ENCODE results near the gene PRSS57.

Gene PRSS57

GRCh38 chr19:642767-643727, 52.2 kb downstream of the PRSS57 start:
- peaks cover 33% of the 10 kb centered on the region for H3K36me3 ChIP-seq (ENCODE audit: insufficient read depth, low read length)
- H3K4me2 ChIP-seq (ENCODE audit: low read length) = no peak overlapping the region
- H3K4me1 ChIP-seq (ENCODE audit: control insufficient read depth, insufficient read depth, low read length) = peaks cover 6% of the 10 kb centered on the region
- H3K9me3 ChIP-seq (replicated peaks; ENCODE audit: low read length) = no peaks in the 10 kb centered on the region
- no peaks in the 10 kb centered on the region for H3K27me3 ChIP-seq (ENCODE audit: control insufficient read depth, insufficient read depth, low read length)
- H3K9ac ChIP-seq (ENCODE audit: low read depth, low read length) = no peak overlapping the region
- H3K4me3 ChIP-seq (ENCODE audit: low read length) = no peak overlapping the region

- no peaks in the 10 kb centered on the region for H3K27me3 ChIP-seq (ENCODE audit: control insufficient read depth, insufficient read depth, low read length)
- no peak overlapping the region for H3K9ac ChIP-seq (ENCODE audit: low read depth, low read length)
- H3K36me3 ChIP-seq (ENCODE audit: insufficient read depth, low read length) = peaks cover 22% of the 10 kb centered on the region
- H3K9me3 ChIP-seq (replicated peaks; ENCODE audit: low read length) = no peaks in the 10 kb centered on the region
- no peak overlapping the region for H3K4me3 ChIP-seq (ENCODE audit: low read length)
- H3K4me2 ChIP-seq (ENCODE audit: low read length) = no peak overlapping the region
- peaks cover 6% of the 10 kb centered on the region for H3K4me1 ChIP-seq (ENCODE audit: control insufficient read depth, insufficient read depth, low read length)
Measured at GRCh38 chr19:641702-642101, 53.5 kb downstream of the PRSS57 start.

GRCh38 chr19:640606-641189, 54.6 kb downstream of the PRSS57 start:
- Histone ChIP-seq H3K9me3 (replicated peaks; ENCODE audit: low read length) (no peaks in the 10 kb centered on the region), H3K9ac (ENCODE audit: low read depth, low read length) (no peak overlapping the region), H3K4me2 (ENCODE audit: low read length) (no peak overlapping the region), H3K36me3 (ENCODE audit: insufficient read depth, low read length) (peaks cover 12% of the 10 kb centered on the region), H3K27me3 (ENCODE audit: control insufficient read depth, insufficient read depth, low read length) (no peaks in the 10 kb centered on the region), H3K4me1 (ENCODE audit: control insufficient read depth, insufficient read depth, low read length) (peaks cover 6% of the 10 kb centered on the region), H3K4me3 (ENCODE audit: low read length) (no peak overlapping the region)

GRCh38 chr19:640161-640558, 55.1 kb downstream of the PRSS57 start:
- peak overlapping the region; percentile 68 for H3K4me3 ChIP-seq (ENCODE audit: low read length)

GRCh38 chr19:639253-640160, 55.7 kb downstream of the PRSS57 start, which contains the start of gene FGF22:
FGF22 (plus strand) TSS chr19:639879; CDS start chr19:639926, 47 bp downstream.
- H3K4me2 ChIP-seq (ENCODE audit: low read length) = peak within 1 kb of the TSS; percentile 89
- H3K4me1 ChIP-seq (ENCODE audit: control insufficient read depth, insufficient read depth, low read length) = peaks cover 6% of the 10 kb centered on the region
- no peaks in the 10 kb centered on the region for H3K9me3 ChIP-seq (replicated peaks; ENCODE audit: low read length)
- peak within 1 kb of the TSS; percentile 17 for H3K9ac ChIP-seq (ENCODE audit: low read depth, low read length)
- peaks cover 4% of the 10 kb centered on the region for H3K36me3 ChIP-seq (ENCODE audit: insufficient read depth, low read length)
- peak within 1 kb of the TSS; percentile 70 for H3K4me3 ChIP-seq (ENCODE audit: low read length)
- no peaks in the 10 kb centered on the region for H3K27me3 ChIP-seq (ENCODE audit: control insufficient read depth, insufficient read depth, low read length)

More at GRCh38 chr19:640161-640558, 55.1 kb downstream of the PRSS57 start:
- no peaks in the 10 kb centered on the region for H3K27me3 ChIP-seq (ENCODE audit: control insufficient read depth, insufficient read depth, low read length)
- H3K9me3 ChIP-seq (replicated peaks; ENCODE audit: low read length) = no peaks in the 10 kb centered on the region
- peaks cover 6% of the 10 kb centered on the region for H3K4me1 ChIP-seq (ENCODE audit: control insufficient read depth, insufficient read depth, low read length)
- H3K4me2 ChIP-seq (ENCODE audit: low read length) = peak overlapping the region; percentile 89
- H3K9ac ChIP-seq (ENCODE audit: low read depth, low read length) = no peak overlapping the region
- peaks cover 10% of the 10 kb centered on the region for H3K36me3 ChIP-seq (ENCODE audit: insufficient read depth, low read length)

- Histone ChIP-seq H3K4me2 (ENCODE audit: low read length) (peak overlapping the region; percentile 88), H3K9me3 (replicated peaks; ENCODE audit: low read length) (no peaks in the 10 kb centered on the region), H3K9ac (ENCODE audit: low read depth, low read length) (peak overlapping the region; percentile 17), H3K36me3 (ENCODE audit: insufficient read depth, low read length) (no peaks in the 10 kb centered on the region), H3K4me1 (ENCODE audit: control insufficient read depth, insufficient read depth, low read length) (peaks cover 12% of the 10 kb centered on the region), H3K27me3 (ENCODE audit: control insufficient read depth, insufficient read depth, low read length) (no peaks in the 10 kb centered on the region), H3K4me3 (ENCODE audit: low read length) (peak overlapping the region; percentile 70)
Measured at GRCh38 chr19:638906-639252, 56.4 kb downstream of the PRSS57 start.

All from skeletal muscle satellite cell (primary cell).